Left ventricle myocardium inferior (tissue), 1 donor: ENCODE data around the gene UBXN6. TPM values are rescaled to one million over a fixed set of nuclear protein-coding genes. Genes with fewer than 3 reads are reported as not detected.

ENCODE experiments used
- DNase-seq: peaks from one replicate; pipeline ENCODE4 v3.0.0-alpha.2; 2020
- H3K27ac ChIP-seq: fragments of 200-600 bp; replicated peaks from 2 replicates; pipeline ENCODE4 v1.8.0; 2021
- H3K27me3 ChIP-seq: fragments of 200-600 bp; 2 replicates; pipeline ENCODE4 v1.8.0; 2021; ENCODE audit warnings: low read depth
- H3K36me3 ChIP-seq: fragments of 200-600 bp; 2 replicates; pipeline ENCODE4 v1.8.0; 2021
- H3K4me1 ChIP-seq: fragments of 200-600 bp; 2 replicates; pipeline ENCODE4 v1.8.0; 2021
- H3K4me3 ChIP-seq: fragments of 200-600 bp; 2 replicates; pipeline ENCODE4 v1.8.0; 2021; ENCODE audit warnings: mild to moderate bottlenecking, moderate library complexity
- H3K9me3 ChIP-seq: fragments of 200-600 bp; replicated peaks from 2 replicates; pipeline ENCODE4 v1.8.0; 2021
- CTCF ChIP-seq: fragments of 200-600 bp; IDR thresholded peaks from 2 replicates; pipeline ENCODE4 v1.8.0; 2021; ENCODE audit warnings: antibody characterized with exemption, mild to moderate bottlenecking, borderline replicate concordance
- intact Hi-C: fragments of 100-400 bp; cut with micrococcal nuclease; formaldehyde crosslinking; loops from one replicate; pipeline ENCODE4 v1.11.0; 2022
- long read RNA-seq: library from polyadenylated mRNA; unstranded; transcript quantifications from one replicate; pipeline ENCODE4 v2.0.0, GENCODE V29; 2021
- total RNA-seq: library from RNA; stranded (reverse); fragmentation: NEBNext Ultra II Directional; extraction: Animal tissue kit (Norgen Biotek cat#: 25700); gene quantifications from one replicate; pipeline ENCODE4 v1.2.1, GENCODE V29; 2021
- donor health status: DM: no; HTN: yes; CAD: no; lungs with severe emphysema.

Gene UBXN6, protein sequence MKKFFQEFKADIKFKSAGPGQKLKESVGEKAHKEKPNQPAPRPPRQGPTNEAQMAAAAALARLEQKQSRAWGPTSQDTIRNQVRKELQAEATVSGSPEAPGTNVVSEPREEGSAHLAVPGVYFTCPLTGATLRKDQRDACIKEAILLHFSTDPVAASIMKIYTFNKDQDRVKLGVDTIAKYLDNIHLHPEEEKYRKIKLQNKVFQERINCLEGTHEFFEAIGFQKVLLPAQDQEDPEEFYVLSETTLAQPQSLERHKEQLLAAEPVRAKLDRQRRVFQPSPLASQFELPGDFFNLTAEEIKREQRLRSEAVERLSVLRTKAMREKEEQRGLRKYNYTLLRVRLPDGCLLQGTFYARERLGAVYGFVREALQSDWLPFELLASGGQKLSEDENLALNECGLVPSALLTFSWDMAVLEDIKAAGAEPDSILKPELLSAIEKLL
- 113 TPM for total RNA-seq
- long read RNA-seq, full-length matches to known transcripts, result 45 of 75 reads
- long read RNA-seq, partial matches to known transcripts, result 25 of 75 reads
- long read RNA-seq, other reads (novel, unspliced or antisense), result 5 of 75 reads

- no peaks in the 10 kb centered on the region for H3K9me3 ChIP-seq
- DNase-seq, result peak; percentile 97
- no peaks in the 10 kb centered on the region for H3K27me3 ChIP-seq
- peak within 1 kb of the TSS; percentile 80 for H3K4me3 ChIP-seq
- intact Hi-C loops, result no loop called here
- peak within 1 kb of the TSS; percentile 93 for H3K27ac ChIP-seq
- peaks cover 16% of the 10 kb centered on the region for H3K36me3 ChIP-seq
- TF ChIP-seq CTCF, result peak; percentile 37
- peaks cover 43% of the 10 kb centered on the region for H3K4me1 ChIP-seq
Measured at GRCh38 chr19:4457654-4458395, at the start of gene UBXN6. Gene UBXN6, minus strand, starts transcription at chr19:4457794. Its CDS starts 97 bp downstream, at chr19:4457697.

DNA sequence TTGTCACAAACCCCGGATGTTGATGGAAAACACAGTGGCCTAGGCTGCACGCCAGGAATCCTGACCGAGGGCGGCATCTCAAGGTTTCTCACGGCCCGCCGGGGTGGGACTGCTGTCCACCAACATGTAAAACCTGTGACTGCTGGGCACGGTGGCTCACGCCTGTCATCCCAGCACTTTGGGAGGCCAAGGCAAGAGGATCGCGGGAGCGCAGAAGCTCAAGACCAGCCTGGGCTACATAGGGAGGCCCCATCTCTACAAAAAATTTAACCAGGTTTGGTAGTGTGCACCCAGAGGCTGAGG is 49.5 kb upstream of the UBXN6 start:
- Histone ChIP-seq H3K4me1 (peaks cover 57% of the 10 kb centered on the region), H3K27me3 (no peaks in the 10 kb centered on the region), H3K36me3 (peaks cover 61% of the 10 kb centered on the region), H3K27ac (peak overlapping the region; percentile 23), H3K4me3 (no peak overlapping the region), H3K9me3 (no peaks in the 10 kb centered on the region)
- intact Hi-C loops, result no loop called here
- no peak for DNase-seq
- TF ChIP-seq CTCF, result no peak

- DNase-seq, result no peak
- intact Hi-C loops, result no loop called here
- no peaks in the 10 kb centered on the region for H3K9me3 ChIP-seq
- no peak overlapping the region for H3K4me3 ChIP-seq
- TF ChIP-seq CTCF, result no peak
- peaks cover 66% of the 10 kb centered on the region for H3K36me3 ChIP-seq
- H3K27me3 ChIP-seq, result no peaks in the 10 kb centered on the region
- H3K27ac ChIP-seq, result peak overlapping the region; percentile 23
- H3K4me1 ChIP-seq, result peaks cover 53% of the 10 kb centered on the region
Measured at GRCh38 chr19:4506449-4507149, 49.0 kb upstream of the UBXN6 start.

- TF ChIP-seq CTCF, result no peak
- Histone ChIP-seq H3K27ac (peak overlapping the region; percentile 23), H3K4me3 (no peak overlapping the region), H3K36me3 (peaks cover 74% of the 10 kb centered on the region), H3K9me3 (no peaks in the 10 kb centered on the region), H3K27me3 (no peaks in the 10 kb centered on the region), H3K4me1 (peaks cover 48% of the 10 kb centered on the region)
- intact Hi-C loops, result no loop called here
- DNase-seq, result no peak
Measured at GRCh38 chr19:4505570-4506448, 48.2 kb upstream of the UBXN6 start.
